ENCODE results near the gene SLC31A2.

SLC31A2 gene

GRCh38 chr9:113187929-113188595 lies 37.3 kb downstream of the SLC31A2 start:
- no peak for DNase-seq

DNA sequence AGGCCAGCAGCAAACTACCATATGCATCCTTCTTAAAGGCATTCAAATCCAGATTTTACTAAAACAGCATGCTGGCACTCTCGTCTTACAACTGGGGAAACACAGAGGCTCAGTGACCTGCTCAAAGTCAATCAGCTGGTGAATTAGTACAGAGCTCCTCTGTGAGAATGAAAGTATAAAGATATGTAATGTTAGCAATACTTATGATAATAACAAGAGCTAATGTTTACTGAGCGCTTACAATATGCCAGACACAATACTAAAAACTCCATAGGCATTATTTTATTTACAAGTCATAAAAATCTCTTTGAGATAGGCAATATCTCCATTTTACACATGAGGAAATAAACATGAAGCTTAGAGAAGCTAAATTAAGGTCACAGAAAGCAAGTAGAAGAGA lies 41.6 kb downstream of the SLC31A2 start:
- DNase-seq = no peak

GRCh38 chr9:113199683-113200329 lies 49.0 kb downstream of the SLC31A2 start:
- no peak for DNase-seq

GRCh38 chr9:113205432-113205831 lies 54.6 kb downstream of the SLC31A2 start:
- DNase-seq = no peak

GRCh38 chr9:113205861-113206260 lies 55.1 kb downstream of the SLC31A2 start:
- no peak for DNase-seq

DNA sequence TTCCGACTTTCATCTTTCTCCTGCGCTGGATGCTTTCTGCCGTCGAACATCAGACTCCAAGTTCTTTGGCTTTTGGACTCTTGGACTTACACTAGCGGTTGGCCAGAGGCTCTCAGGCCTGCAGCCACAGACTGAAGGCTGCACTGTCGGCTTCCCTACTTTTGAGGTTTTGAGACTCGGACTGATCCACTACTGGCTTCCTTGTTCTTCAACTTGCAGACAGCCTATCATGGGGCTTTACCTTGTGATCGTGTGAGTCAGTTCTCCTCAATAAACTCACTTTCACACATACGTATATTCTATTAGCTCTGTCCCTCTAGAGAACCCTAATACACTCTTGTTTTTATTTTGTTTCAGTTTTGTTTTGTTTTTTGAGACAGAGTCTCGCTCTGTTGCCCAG lies 60.0 kb downstream of the SLC31A2 start:
- DNase-seq = no peak

Measured in CD4-positive, alpha-beta T cell treated with Interleukin-6 for 4 hours (primary cell).